WERI-Rb-1 (cell line): ENCODE data around the gene NPRL2.
A peak's percentile ranks its signal among the peaks of the same experiment; 100 is the strongest.

Experiments
- DNase-seq: peaks from one replicate; pipeline ENCODE4 v3.0.0-alpha.2; 2020
- H3K27ac ChIP-seq: fragments of 250-450 bp; sonication (Bioruptor Pico); 2 replicates; pipeline ENCODE4 v1.5.1; 2020; ENCODE audit warnings: mild to moderate bottlenecking, moderate library complexity
- H3K27me3 ChIP-seq: fragments of 250-450 bp; sonication (Bioruptor Pico); 2 replicates; pipeline ENCODE4 v1.5.1; 2021; ENCODE audit warnings: mild to moderate bottlenecking, low read depth, moderate library complexity; ENCODE audit not compliant: insufficient read depth, severe bottlenecking
- H3K36me3 ChIP-seq: fragments of 250-450 bp; sonication (Bioruptor Pico); 2 replicates; pipeline ENCODE4 v1.5.1; 2020; ENCODE audit warnings: mild to moderate bottlenecking, moderate library complexity
- H3K4me3 ChIP-seq: 2 replicates; pipeline ENCODE4 v1.5.1; 2011; ENCODE audit warnings: low read depth, mild to moderate bottlenecking, control low read depth, low read length
- H3K9me3 ChIP-seq: fragments of 250-450 bp; sonication (Bioruptor Pico); 2 replicates; pipeline ENCODE4 v1.5.1; 2021; ENCODE audit warnings: mild to moderate bottlenecking, moderate library complexity; ENCODE audit not compliant: severe bottlenecking
- CTCF ChIP-seq: IDR thresholded peaks from 2 replicates; pipeline ENCODE4 v1.5.1; 2011; ENCODE audit warnings: low read depth, mild to moderate bottlenecking, control low read depth, inconsistent platforms, low read length

NPRL2 gene

DNA sequence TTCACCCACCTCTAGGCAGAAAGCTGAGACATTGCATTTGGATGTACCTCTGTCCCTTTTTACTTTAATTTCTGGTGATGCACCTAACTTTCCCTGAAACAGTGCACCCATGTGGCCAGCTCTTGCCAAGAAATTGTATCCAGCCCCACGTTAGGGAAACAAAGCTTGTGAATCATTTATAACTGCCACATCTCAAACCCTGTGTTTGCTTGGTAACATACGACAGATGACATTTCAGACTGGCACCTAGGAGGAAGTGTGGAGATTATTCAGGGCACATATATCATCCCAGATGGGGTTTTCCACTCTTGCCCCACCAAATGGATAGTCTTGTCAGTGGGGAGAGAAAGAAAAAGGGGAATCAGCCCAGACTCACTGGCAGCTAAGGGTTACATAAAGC is 2.2 kb upstream of the NPRL2 start:
- Histone ChIP-seq H3K9me3 (no peaks in the 10 kb centered on the region), H3K4me3 (no peak overlapping the region), H3K27me3 (no peaks in the 10 kb centered on the region), H3K36me3 (peaks cover 66% of the 10 kb centered on the region), H3K27ac (no peak overlapping the region)
- TF ChIP-seq CTCF: peak; percentile 32; the same call in 1 of the 2 replicates
- DNase-seq: no peak

- H3K27ac ChIP-seq: peak overlapping the region; percentile 83
- TF ChIP-seq CTCF: no peak
- peak overlapping the region; percentile 87 for H3K4me3 ChIP-seq
- H3K9me3 ChIP-seq: no peaks in the 10 kb centered on the region
- H3K36me3 ChIP-seq: peaks cover 61% of the 10 kb centered on the region
- no peak for DNase-seq
- no peaks in the 10 kb centered on the region for H3K27me3 ChIP-seq
These were observed 735 bp upstream of the NPRL2 start for GRCh38 chr3:50351323-50351697.

GRCh38 chr3:50350213-50350526 is 405 bp downstream of the NPRL2 start:
- Histone ChIP-seq H3K4me3 (peak overlapping the region; percentile 87), H3K36me3 (peaks cover 50% of the 10 kb centered on the region), H3K27me3 (no peaks in the 10 kb centered on the region), H3K9me3 (no peaks in the 10 kb centered on the region), H3K27ac (peak overlapping the region; percentile 83)
- no peak for DNase-seq
- TF ChIP-seq CTCF: no peak

DNA sequence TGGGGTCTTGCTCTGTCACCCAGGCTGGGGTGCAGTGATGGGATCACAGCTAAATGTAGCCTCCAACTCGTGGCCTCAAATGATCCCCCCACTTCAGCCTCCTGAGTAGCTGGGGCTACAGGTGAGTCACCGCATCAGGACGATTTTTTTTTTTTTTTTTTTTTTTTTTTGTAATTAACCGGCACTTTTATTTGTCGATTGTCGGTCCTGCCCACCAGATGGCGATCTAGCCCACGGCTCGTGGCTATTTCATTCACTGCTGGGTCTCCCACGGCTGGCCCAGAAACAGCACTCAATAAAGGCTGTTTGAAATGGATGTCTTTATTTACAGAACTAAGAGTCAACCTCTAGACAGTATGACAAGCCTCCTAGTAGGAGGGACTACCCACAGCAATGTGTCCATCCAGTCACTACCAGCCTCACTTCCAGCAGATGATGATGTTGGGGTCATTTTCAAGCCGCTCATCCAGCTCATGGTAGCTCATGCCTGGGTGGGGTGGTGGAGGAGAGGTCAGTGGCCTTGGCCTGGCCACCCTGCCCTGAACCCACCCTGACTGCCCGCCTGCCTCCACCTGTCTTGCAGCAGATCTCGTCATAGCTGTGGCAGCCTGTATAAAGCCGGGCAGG is 3.3 kb downstream of the NPRL2 start:
- TF ChIP-seq CTCF: peak; percentile 51
- peaks cover 28% of the 10 kb centered on the region for H3K36me3 ChIP-seq
- H3K9me3 ChIP-seq: no peaks in the 10 kb centered on the region
- peak; percentile 66 for DNase-seq
- no peak overlapping the region for H3K27ac ChIP-seq
- H3K4me3 ChIP-seq: no peak overlapping the region
- no peaks in the 10 kb centered on the region for H3K27me3 ChIP-seq

DNA sequence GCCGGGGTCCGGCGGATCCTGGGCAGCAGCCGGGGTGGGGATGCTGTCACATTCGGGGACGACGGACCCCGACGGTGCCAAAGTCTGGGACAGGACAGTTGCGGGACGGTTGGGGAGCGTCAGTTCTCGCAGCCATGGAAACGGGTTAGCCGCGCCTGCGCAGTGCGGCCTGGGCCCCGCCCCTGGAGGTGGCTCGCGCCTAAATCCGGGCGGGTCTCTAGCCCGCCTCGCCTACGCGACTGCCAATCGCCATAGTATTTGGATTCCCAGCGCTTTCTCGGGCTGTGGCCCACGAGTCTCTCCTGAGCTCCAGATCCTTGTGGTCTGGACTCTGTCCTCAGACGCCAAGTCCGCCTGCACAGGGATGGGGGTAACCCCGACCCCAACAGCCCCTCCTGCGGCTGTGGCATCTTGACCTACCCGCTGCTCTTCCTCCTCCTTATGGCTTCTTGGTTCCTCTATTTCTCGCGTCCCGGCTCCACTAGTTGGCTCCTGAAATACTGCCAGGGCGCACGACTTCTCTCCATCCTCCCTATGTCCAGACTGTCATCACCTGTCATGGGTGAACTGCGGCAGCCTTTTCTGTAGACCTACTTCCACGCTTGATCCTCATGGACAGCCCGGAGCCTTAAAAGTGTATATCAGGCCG is 4.9 kb downstream of the NPRL2 start, which contains the start of gene ZMYND10:
ZMYND10 (minus strand) TSS at position 147 of the 649 bp plus-strand sequence. CDS start 153 bp downstream, outside the sequence.
- Histone ChIP-seq H3K9me3 (no peaks in the 10 kb centered on the region), H3K36me3 (peaks cover 28% of the 10 kb centered on the region), H3K27me3 (no peaks in the 10 kb centered on the region), H3K27ac (no peak within 1 kb of the TSS), H3K4me3 (peak within 1 kb of the TSS; percentile 46)
- peak; percentile 84 for DNase-seq
- TF ChIP-seq CTCF: no peak
